Peyer's patch (tissue), 4 donors: ENCODE measurements around the gene CAMK2B.

Experiments
- CTCF ChIP-seq, 6 experiments: fragments of 450-650 bp in 4 of 6; fragments of 200-600 bp in 2 of 6; sonication (generic) in 1 of 6; IDR thresholded peaks; one replicate each; pipeline ENCODE4 v1.5.1; 2017 to 2019; ENCODE audit warnings: antibody characterized with exemption in 6 of 6, mild to moderate bottlenecking in 3 of 6, moderate library complexity in 1 of 6
- POLR2A ChIP-seq, 2 donors: fragments of 450-650 bp; IDR thresholded peaks; one replicate each; pipeline ENCODE4 v1.5.1; 2017; ENCODE audit warnings: antibody characterized with exemption in 2 of 2, mild to moderate bottlenecking in 2 of 2, moderate library complexity in 2 of 2

GRCh38 chr7:44237696-44238095 lies 87.7 kb downstream of the CAMK2B start:
- TF ChIP-seq CTCF (IDR thresholded peaks at IDR 0.05): no peak
- no peak for TF ChIP-seq POLR2A (IDR thresholded peaks at IDR 0.05)
